IMR-90 (cell line): ENCODE measurements around the gene YJEFN3. TPM values are rescaled to one million over a fixed set of nuclear protein-coding genes. Genes with fewer than 3 reads are reported as not detected.

Experiments
- ATAC-seq: fragments of 200-7000 bp; cut with Tn5 transposase; 2 replicates; pipeline ENCODE4 v1.9.1; 2020; ENCODE audit warnings: low read depth, mild to moderate bottlenecking, moderate library complexity
- BruUV-seq: library from RNA; stranded (reverse); fragments of 400-500 nt; replicated peaks from 2 replicates; lab custom pipeline; 2021; lab: Mats Ljungman, UMichigan
- CTCF ChIA-PET: fragments of 300-600 bp; formaldehyde crosslinking; extraction: SDS; loops from one replicate; lab custom pipeline; 2021; ENCODE audit warnings: antibody characterized with exemption; lab: Yijun Ruan, JAX
- POLR2A ChIA-PET: fragments of 300-600 bp; sonication (Branson Sonifier 250); formaldehyde crosslinking; loops from one replicate; lab custom pipeline; 2022; ENCODE audit warnings: antibody characterized with exemption; ENCODE audit not compliant: unreplicated experiment; lab: Charles Lee
- DNase-seq: peaks from one replicate; pipeline ENCODE4 v3.0.0; 2013
- H2AFZ ChIP-seq: replicated peaks from 2 replicates; pipeline ENCODE3; 2013; ENCODE audit warnings: low read length, mild to moderate bottlenecking; ENCODE audit not compliant: poor library complexity
- H2AK5ac ChIP-seq: 2 replicates; pipeline ENCODE4 v1.6.1; 2013; ENCODE audit warnings: low read depth, low read length, inconsistent platforms
- H2AK9ac ChIP-seq: replicated peaks from 2 replicates; pipeline ENCODE3; 2013; ENCODE audit warnings: mild to moderate bottlenecking, low read depth, low read length, moderate library complexity; ENCODE audit not compliant: poor library complexity
- H2BK120ac ChIP-seq: 2 replicates; pipeline ENCODE4 v1.6.1; 2013; ENCODE audit warnings: low read depth, low read length, inconsistent platforms
- H2BK15ac ChIP-seq: 3 replicates; pipeline ENCODE4 v1.6.1; 2013; ENCODE audit warnings: low read depth, low read length, inconsistent platforms
- H2BK20ac ChIP-seq: 2 replicates; pipeline ENCODE4 v1.6.1; 2013; ENCODE audit warnings: low read depth, mild to moderate bottlenecking, inconsistent platforms, low read length, moderate library complexity
- H2BK5ac ChIP-seq: 2 replicates; pipeline ENCODE4 v1.6.1; 2013; ENCODE audit warnings: mild to moderate bottlenecking, low read depth, low read length, inconsistent platforms; ENCODE audit not compliant: poor library complexity, severe bottlenecking
- H3K14ac ChIP-seq: replicated peaks from 2 replicates; pipeline ENCODE4 v1.6.1; 2013; ENCODE audit warnings: low read depth, low read length, inconsistent platforms
- H3K18ac ChIP-seq: 2 replicates; pipeline ENCODE4 v1.6.1; 2013; ENCODE audit warnings: low read depth, low read length, control low read depth
- H3K23ac ChIP-seq: 2 replicates; pipeline ENCODE4 v1.6.1; 2013; ENCODE audit warnings: low read depth, low read length, inconsistent platforms
- H3K27ac ChIP-seq: 2 replicates; pipeline ENCODE4 v1.5.1; 2013; ENCODE audit warnings: mild to moderate bottlenecking, control low read depth, low read length; ENCODE audit not compliant: insufficient read depth
- H3K27me3 ChIP-seq: 2 replicates; pipeline ENCODE4 v1.6.1; 2013; ENCODE audit warnings: low read length; ENCODE audit not compliant: control insufficient read depth, insufficient read depth
- H3K36me3 ChIP-seq: 2 replicates; pipeline ENCODE4 v1.6.1; 2013; ENCODE audit warnings: low read length, mixed read lengths; ENCODE audit not compliant: control insufficient read depth, insufficient read depth
- H3K4ac ChIP-seq: 2 replicates; pipeline ENCODE4 v1.6.1; 2013; ENCODE audit warnings: low read depth, low read length, inconsistent platforms
- H3K4me1 ChIP-seq: 2 replicates; pipeline ENCODE4 v1.6.1; 2013; ENCODE audit warnings: low read length, mixed read lengths; ENCODE audit not compliant: control insufficient read depth, insufficient read depth
- H3K4me2 ChIP-seq: 2 replicates; pipeline ENCODE4 v1.6.1; 2013; ENCODE audit warnings: low read depth, mild to moderate bottlenecking, control low read depth, low read length, moderate library complexity
- H3K4me3 ChIP-seq: 2 replicates; pipeline ENCODE4 v1.5.1; 2013; ENCODE audit warnings: low read depth, mild to moderate bottlenecking, control low read depth, low read length, moderate library complexity; ENCODE audit not compliant: insufficient read depth
- H3K56ac ChIP-seq: 2 replicates; pipeline ENCODE4 v1.6.1; 2013; ENCODE audit warnings: low read length, inconsistent platforms; ENCODE audit not compliant: insufficient read depth; ENCODE audit errors: extremely low read depth
- H3K79me1 ChIP-seq, 2 experiments: 2 replicates each; pipeline ENCODE4 v1.6.1; 2013; ENCODE audit warnings: low read length in 2 of 2, inconsistent platforms in 1 of 2, low read depth in 1 of 2
- H3K9ac ChIP-seq: 2 replicates; pipeline ENCODE4 v1.6.1; 2013; ENCODE audit warnings: low read depth, low read length, control low read depth
- H3K9me1 ChIP-seq: 2 replicates; pipeline ENCODE4 v1.6.1; 2013; ENCODE audit warnings: low read length, inconsistent platforms; ENCODE audit not compliant: insufficient read depth
- H3K9me3 ChIP-seq: 2 replicates; pipeline ENCODE4 v1.6.1; 2013; ENCODE audit warnings: low read length; ENCODE audit not compliant: control insufficient read depth, insufficient read depth
- H4K20me1 ChIP-seq: 2 replicates; pipeline ENCODE4 v1.6.1; 2013; ENCODE audit warnings: low read length, inconsistent platforms; ENCODE audit not compliant: insufficient read depth
- H4K5ac ChIP-seq: 2 replicates; pipeline ENCODE4 v1.6.1; 2013; ENCODE audit warnings: mild to moderate bottlenecking, low read depth, low read length, control low read depth
- H4K8ac ChIP-seq, 2 experiments: 2 replicates each; pipeline ENCODE4 v1.6.1; 2013; ENCODE audit warnings: low read depth in 2 of 2, low read length in 2 of 2, control low read depth in 1 of 2, inconsistent platforms in 1 of 2
- H4K91ac ChIP-seq: 2 replicates; pipeline ENCODE4 v1.6.1; 2013; ENCODE audit warnings: low read depth, low read length, inconsistent platforms; ENCODE audit not compliant: insufficient read depth
- BHLHE40 ChIP-seq: fragments of 150-350 bp; IDR thresholded peaks from 2 replicates; pipeline ENCODE4 v1.6.1; 2016; ENCODE audit warnings: mild to moderate bottlenecking, low read depth, low read length
- MAFK ChIP-seq: IDR thresholded peaks from 2 replicates; pipeline ENCODE4 v1.6.1; 2012; ENCODE audit warnings: low read depth, low read length, improper control_type of control experiment
- NFE2L2 ChIP-seq: fragments of 150-350 bp; IDR thresholded peaks from 2 replicates; pipeline ENCODE4 v1.6.1; 2016; ENCODE audit warnings: low read depth, mild to moderate bottlenecking, low read length
- POLR2A ChIP-seq: IDR thresholded peaks from 2 replicates; pipeline ENCODE4 v1.6.1; 2012; ENCODE audit warnings: mild to moderate bottlenecking, low read depth, low read length
- RAD21 ChIP-seq: IDR thresholded peaks from 2 replicates; pipeline ENCODE4 v1.6.1; 2012; ENCODE audit warnings: low read length, improper control_type of control experiment
- USF2 ChIP-seq: fragments of 150-350 bp; IDR thresholded peaks from 2 replicates; pipeline ENCODE4 v1.6.1; 2017; ENCODE audit warnings: mild to moderate bottlenecking, antibody characterized with exemption, low read length, low read depth
- WGBS, 2 experiments: methylation state at CpG; one replicate each; pipeline versions ENCODE4 v1.1.5 to v1.1.7; 2013; ENCODE audit warnings: missing lambda C conversion rate in 2 of 2; ENCODE audit not compliant: insufficient read length in 1 of 2; ENCODE audit errors: extremely low coverage in 2 of 2; 5-methylcytosine and 5-hydroxymethylcytosine counted together
- dilution Hi-C: fragments of 300-500 bp; cut with HindIII; formaldehyde crosslinking; loops from one replicate; pipeline ENCODE4 v1.14.3; 2018; ENCODE audit warnings: low sequenced_read_pairs; ENCODE audit not compliant: unreplicated experiment
- in situ Hi-C: fragments of 300-500 bp; cut with MboI; formaldehyde crosslinking; loops from 3 replicates; pipeline ENCODE4 v1.14.3; 2019; ENCODE audit warnings: low sequenced_read_pairs, inconsistent platforms, mixed read lengths
- intact Hi-C: fragments of 100-400 bp; cut with micrococcal nuclease; formaldehyde crosslinking; loops from 2 replicates; pipeline ENCODE4 v1.10.0; 2022
- polyA plus RNA-seq, 3 experiments: library from polyadenylated mRNA; depleted of rRNA; stranded (reverse); fragments of >200 nt; gene quantifications; 2 replicates each; pipeline ENCODE4 v1.2.3, GENCODE V29; 2012; ENCODE audit warnings: low replicate concordance in 1 of 3
- total RNA-seq: library from RNA; depleted of rRNA; stranded (reverse); fragments of >200 nt; gene quantifications from 2 replicates; pipeline ENCODE4 v1.2.3, GENCODE V29; 2012
- TF ChIP-seq, protein P1 (sequence below): fragments of 150-350 bp; IDR thresholded peaks from 2 replicates; pipeline ENCODE4 v1.6.1; 2016; ENCODE audit warnings: low read depth, mild to moderate bottlenecking, low read length, moderate library complexity, borderline replicate concordance

Gene YJEFN3
- total and polyA plus RNA-seq, 2 of the 4 experiments (the other 2 are of a cell fraction) = 0.72 to 4.0 TPM

DNA sequence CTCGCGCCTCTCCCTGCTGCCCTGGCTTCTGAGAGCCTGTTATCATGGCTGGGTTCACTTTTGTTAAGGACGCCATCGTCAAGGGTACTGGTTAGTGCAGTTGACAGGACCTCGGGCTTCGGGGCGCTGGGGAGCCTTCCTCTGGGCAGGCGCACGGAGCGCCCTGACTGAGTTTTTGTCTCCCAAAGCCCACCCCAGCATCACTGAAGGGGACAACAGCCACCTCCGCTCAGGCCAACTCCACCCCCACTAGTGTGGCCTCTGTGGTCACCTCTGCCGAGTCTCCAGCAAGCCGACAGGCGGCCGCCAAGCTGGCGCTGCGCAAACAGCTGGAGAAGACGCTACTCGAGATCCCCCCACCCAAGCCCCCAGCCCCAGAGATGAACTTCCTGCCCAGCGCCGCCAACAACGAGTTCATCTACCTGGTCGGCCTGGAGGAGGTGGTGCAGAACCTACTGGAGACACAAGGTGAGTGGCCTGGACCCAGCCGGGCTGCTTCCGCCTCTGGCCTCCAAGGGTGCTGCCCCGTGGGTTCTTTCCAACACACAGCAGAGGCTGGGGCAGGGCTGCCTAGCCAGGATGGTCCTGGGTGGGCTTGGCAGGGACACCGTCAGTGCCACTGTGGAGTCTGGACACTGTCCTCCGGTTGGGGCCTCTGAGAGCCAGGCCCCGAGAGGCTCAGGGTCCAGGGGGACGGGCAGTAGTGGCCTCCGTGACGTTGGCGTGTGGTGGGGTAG is 30.3 kb upstream of the YJEFN3 start:
- Histone ChIP-seq H3K4me2 (no peak overlapping the region), H3K36me3 (peaks cover 80% of the 10 kb centered on the region), H3K4me1 (no peaks in the 10 kb centered on the region), H3K79me1 (peaks cover 14 to 44% of the 10 kb centered on the region in 2 experiments; a peak in 3 of 4 replicates), H4K8ac (no peak overlapping the region), H3K14ac (no peak overlapping the region), H3K23ac (no peak overlapping the region), H3K27me3 (no peaks in the 10 kb centered on the region), H2AK9ac (no peak overlapping the region), H4K5ac (no peak overlapping the region), H2AK5ac (no peak overlapping the region), H3K4me3 (no peak overlapping the region), H3K4ac (no peak overlapping the region), H3K9ac (no peak overlapping the region), H2BK5ac (no peak overlapping the region), H3K18ac (no peak overlapping the region), H3K56ac (no peak overlapping the region), H2BK15ac (no peak overlapping the region), H2BK120ac (no peak overlapping the region), H4K20me1 (peaks cover 6% of the 10 kb centered on the region), H3K9me3 (no peaks in the 10 kb centered on the region), H3K27ac (no peak overlapping the region), H3K9me1 (no peaks in the 10 kb centered on the region), H4K91ac (no peak overlapping the region), H2BK20ac (no peak overlapping the region), H2AFZ (no peak overlapping the region)
- no peak for ATAC-seq
- in situ Hi-C loops = no loop called here
- TF ChIP-seq, protein P1, sequence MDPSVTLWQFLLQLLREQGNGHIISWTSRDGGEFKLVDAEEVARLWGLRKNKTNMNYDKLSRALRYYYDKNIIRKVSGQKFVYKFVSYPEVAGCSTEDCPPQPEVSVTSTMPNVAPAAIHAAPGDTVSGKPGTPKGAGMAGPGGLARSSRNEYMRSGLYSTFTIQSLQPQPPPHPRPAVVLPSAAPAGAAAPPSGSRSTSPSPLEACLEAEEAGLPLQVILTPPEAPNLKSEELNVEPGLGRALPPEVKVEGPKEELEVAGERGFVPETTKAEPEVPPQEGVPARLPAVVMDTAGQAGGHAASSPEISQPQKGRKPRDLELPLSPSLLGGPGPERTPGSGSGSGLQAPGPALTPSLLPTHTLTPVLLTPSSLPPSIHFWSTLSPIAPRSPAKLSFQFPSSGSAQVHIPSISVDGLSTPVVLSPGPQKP = no peak
- no peak for TF ChIP-seq NFE2L2
- no peak for TF ChIP-seq POLR2A
- TF ChIP-seq USF2 = no peak
- TF ChIP-seq RAD21 = no peak
- TF ChIP-seq MAFK = no peak
- no peak for TF ChIP-seq BHLHE40
- ChIA-PET POLR2A (no interaction called here), CTCF (no interaction called here)
- intact Hi-C loops = no loop called here
- no peak for DNase-seq
- dilution Hi-C loops = no loop called here
- WGBS, 2 experiments = 92% methylated on average over 5 of the region's 33 CpGs; no CpG with 5 or more reads in 1 of the 2 experiments
- no TSS peak for BruUV-seq
